Measurements from ENCODE around the gene ANKRD53.

The ANKRD53 gene

GRCh38 chr2:70967189-70967588 is 11.2 kb upstream of the ANKRD53 start:
- no peak for FAIRE-seq

- FAIRE-seq, result no peak
Observed at GRCh38 chr2:70974592-70974991, 3.8 kb upstream of the ANKRD53 start.

- no peak for FAIRE-seq
Observed at GRCh38 chr2:70975237-70975636, 3.2 kb upstream of the ANKRD53 start.

- no peak for FAIRE-seq
Observed at GRCh38 chr2:70977605-70978205, 725 bp upstream of the ANKRD53 start.

GRCh38 chr2:70979180-70979488 is 704 bp downstream of the ANKRD53 start:
- FAIRE-seq, result no peak

- no peak for FAIRE-seq
Observed at GRCh38 chr2:70979626-70980025, 1.2 kb downstream of the ANKRD53 start.

GRCh38 chr2:70981421-70981820 is 3.0 kb downstream of the ANKRD53 start:
- no peak for FAIRE-seq

GRCh38 chr2:70981866-70982810 is 3.7 kb downstream of the ANKRD53 start:
- no peak for FAIRE-seq

GRCh38 chr2:70982971-70983370 is 4.5 kb downstream of the ANKRD53 start:
- FAIRE-seq, result no peak

- no peak for FAIRE-seq
Observed at GRCh38 chr2:70983506-70984227, 5.2 kb downstream of the ANKRD53 start.

- FAIRE-seq, result no peak
Observed at GRCh38 chr2:70984228-70984575, 5.8 kb downstream of the ANKRD53 start.

- no peak for FAIRE-seq
Observed at GRCh38 chr2:70984576-70985282, 6.3 kb downstream of the ANKRD53 start.

GRCh38 chr2:70985283-70985688 is 6.9 kb downstream of the ANKRD53 start:
- FAIRE-seq, result no peak

GRCh38 chr2:70985956-70986355 is 7.5 kb downstream of the ANKRD53 start:
- no peak for FAIRE-seq

GRCh38 chr2:70986499-70987189 is 8.2 kb downstream of the ANKRD53 start:
- FAIRE-seq, result no peak

- no peak for FAIRE-seq
Observed at GRCh38 chr2:70987386-70987785, 9.0 kb downstream of the ANKRD53 start.

- FAIRE-seq, result no peak
Observed at GRCh38 chr2:70988151-70988550, 9.7 kb downstream of the ANKRD53 start.

- FAIRE-seq, result no peak
Observed at GRCh38 chr2:70988726-70989648, 10.6 kb downstream of the ANKRD53 start.

GRCh38 chr2:70990216-70990615 is 11.8 kb downstream of the ANKRD53 start:
- FAIRE-seq, result no peak

GRCh38 chr2:70991142-70991541 is 12.7 kb downstream of the ANKRD53 start:
- no peak for FAIRE-seq

GRCh38 chr2:70991742-70992141 is 13.3 kb downstream of the ANKRD53 start:
- no peak for FAIRE-seq

Data from TTC549 (cell line).